Uterus (tissue), 2 donors: ENCODE results near the gene TEX101.
"Not testable (repeated sequence)": the region's sequence is repeated elsewhere in the genome, so short reads cannot be mapped to it uniquely, and the experiment has no call there.

Source experiments
- CTCF ChIP-seq, 4 experiments: fragments of 200-600 bp in 2 of 4; fragments of 450-650 bp in 2 of 4; sonication (generic) in 2 of 4; IDR thresholded peaks; one replicate each; pipeline ENCODE4 v1.5.1; 2016 to 2019; ENCODE audit warnings: antibody characterized with exemption in 4 of 4, mild to moderate bottlenecking in 2 of 4, moderate library complexity in 1 of 4
- POLR2A ChIP-seq, 2 donors: fragments of 450-650 bp; IDR thresholded peaks; one replicate each; pipeline ENCODE4 v1.6.1; 2016; ENCODE audit warnings: antibody characterized with exemption in 2 of 2, mild to moderate bottlenecking in 1 of 2, moderate library complexity in 1 of 2

- not testable (repeated sequence) for TF ChIP-seq POLR2A, CTCF (IDR thresholded peaks at IDR 0.05)
These were observed 21.2 kb upstream of the TEX101 start for GRCh38 chr19:43393501-43393900.
